ENCODE results near the gene CUL4B.

Gene CUL4B

DNA sequence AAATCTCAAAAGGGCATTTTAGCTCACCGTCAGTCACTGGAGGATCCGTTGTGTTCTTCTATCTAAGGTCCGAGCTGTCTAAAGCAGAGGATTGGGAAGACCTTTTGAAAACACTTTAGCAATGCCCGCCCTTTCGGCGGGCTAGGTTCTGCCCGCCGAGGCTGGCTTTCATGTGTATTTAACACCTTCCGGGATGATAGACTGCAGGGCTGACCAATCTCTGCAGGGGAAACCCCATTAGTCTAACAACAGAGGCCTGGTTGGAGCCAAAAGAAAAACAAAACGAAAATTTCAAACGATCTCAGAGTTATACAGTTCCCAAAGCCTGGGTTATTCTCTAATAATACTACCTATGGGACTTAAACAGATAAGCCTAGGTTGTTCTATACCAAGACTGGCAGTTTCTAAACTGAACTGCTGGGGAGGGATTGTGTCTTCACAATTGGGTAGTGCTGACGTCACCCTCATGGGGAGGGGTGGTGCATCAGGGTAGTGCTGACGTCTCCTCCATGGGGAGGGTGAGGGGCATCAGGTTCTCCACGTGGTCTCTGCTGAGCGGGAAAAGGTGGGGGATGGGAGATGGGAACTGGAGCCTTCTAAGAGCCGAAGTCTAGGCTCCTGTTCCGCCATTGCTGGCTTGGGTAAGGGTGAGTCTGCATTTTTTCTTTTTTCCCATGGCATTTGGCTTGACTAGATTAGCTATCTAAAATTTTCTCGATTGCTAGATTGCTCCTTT is 14.8 kb upstream of the CUL4B start:
- TF ChIP-seq SIN3A (IDR thresholded peaks at IDR 0.05; ENCODE audit: borderline replicate concordance, insufficient read depth, low read length), result no peak
- no peak for TF ChIP-seq FOXP2 (optimal IDR thresholded peaks at IDR 0.05; ENCODE audit: borderline replicate concordance, extremely low read depth, extremely low read length, insufficient read depth)
- TF ChIP-seq, protein P1, sequence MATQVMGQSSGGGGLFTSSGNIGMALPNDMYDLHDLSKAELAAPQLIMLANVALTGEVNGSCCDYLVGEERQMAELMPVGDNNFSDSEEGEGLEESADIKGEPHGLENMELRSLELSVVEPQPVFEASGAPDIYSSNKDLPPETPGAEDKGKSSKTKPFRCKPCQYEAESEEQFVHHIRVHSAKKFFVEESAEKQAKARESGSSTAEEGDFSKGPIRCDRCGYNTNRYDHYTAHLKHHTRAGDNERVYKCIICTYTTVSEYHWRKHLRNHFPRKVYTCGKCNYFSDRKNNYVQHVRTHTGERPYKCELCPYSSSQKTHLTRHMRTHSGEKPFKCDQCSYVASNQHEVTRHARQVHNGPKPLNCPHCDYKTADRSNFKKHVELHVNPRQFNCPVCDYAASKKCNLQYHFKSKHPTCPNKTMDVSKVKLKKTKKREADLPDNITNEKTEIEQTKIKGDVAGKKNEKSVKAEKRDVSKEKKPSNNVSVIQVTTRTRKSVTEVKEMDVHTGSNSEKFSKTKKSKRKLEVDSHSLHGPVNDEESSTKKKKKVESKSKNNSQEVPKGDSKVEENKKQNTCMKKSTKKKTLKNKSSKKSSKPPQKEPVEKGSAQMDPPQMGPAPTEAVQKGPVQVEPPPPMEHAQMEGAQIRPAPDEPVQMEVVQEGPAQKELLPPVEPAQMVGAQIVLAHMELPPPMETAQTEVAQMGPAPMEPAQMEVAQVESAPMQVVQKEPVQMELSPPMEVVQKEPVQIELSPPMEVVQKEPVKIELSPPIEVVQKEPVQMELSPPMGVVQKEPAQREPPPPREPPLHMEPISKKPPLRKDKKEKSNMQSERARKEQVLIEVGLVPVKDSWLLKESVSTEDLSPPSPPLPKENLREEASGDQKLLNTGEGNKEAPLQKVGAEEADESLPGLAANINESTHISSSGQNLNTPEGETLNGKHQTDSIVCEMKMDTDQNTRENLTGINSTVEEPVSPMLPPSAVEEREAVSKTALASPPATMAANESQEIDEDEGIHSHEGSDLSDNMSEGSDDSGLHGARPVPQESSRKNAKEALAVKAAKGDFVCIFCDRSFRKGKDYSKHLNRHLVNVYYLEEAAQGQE (IDR thresholded peaks at IDR 0.05; ENCODE audit: insufficient read depth in 1 of 2, low read depth in 2 of 2, low read length in 2 of 2), result no peak
- TF ChIP-seq POLR2AphosphoS5 (IDR thresholded peaks at IDR 0.05; ENCODE audit: low read depth, low read length), result no peak
- no peak for TF ChIP-seq TAF1 (IDR thresholded peaks at IDR 0.05; ENCODE audit: borderline replicate concordance, insufficient read depth, low read length)

DNA sequence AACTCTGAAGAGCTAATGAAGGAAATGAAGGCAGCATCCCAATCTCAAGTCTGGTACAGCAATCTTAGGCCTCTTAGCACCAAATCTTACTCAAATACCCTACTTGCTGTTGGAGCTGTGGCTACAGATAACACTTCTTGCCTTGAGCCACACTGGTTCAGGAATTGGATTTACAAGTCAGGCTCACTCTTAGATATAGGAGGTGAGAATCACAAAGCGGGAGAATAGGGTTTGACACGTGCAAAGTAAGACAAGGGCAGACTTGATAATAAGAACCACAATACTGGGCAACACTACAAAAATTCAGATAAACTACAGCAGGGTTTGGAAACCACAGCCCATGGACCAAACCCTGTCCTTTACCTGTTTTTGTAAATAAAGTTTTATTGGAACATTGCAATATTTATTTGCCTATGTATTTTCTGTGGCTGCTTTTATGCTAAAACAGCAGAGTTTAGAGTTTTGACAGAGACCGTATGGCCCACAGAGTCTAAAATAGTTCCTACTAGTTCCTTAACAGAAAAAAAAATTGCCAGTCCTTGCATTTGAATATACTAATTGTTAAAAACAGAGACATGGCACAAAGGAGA is 9.3 kb upstream of the CUL4B start:
- TF ChIP-seq TAF1 (IDR thresholded peaks at IDR 0.05; ENCODE audit: borderline replicate concordance, insufficient read depth, low read length) (no peak), FOXP2 (optimal IDR thresholded peaks at IDR 0.05; ENCODE audit: borderline replicate concordance, extremely low read depth, extremely low read length, insufficient read depth) (no peak), POLR2AphosphoS5 (IDR thresholded peaks at IDR 0.05; ENCODE audit: low read depth, low read length) (no peak), SIN3A (IDR thresholded peaks at IDR 0.05; ENCODE audit: borderline replicate concordance, insufficient read depth, low read length) (no peak)
- TF ChIP-seq, protein P1 (IDR thresholded peaks at IDR 0.05; ENCODE audit: insufficient read depth in 1 of 2, low read depth in 2 of 2, low read length in 2 of 2), result no peak

DNA sequence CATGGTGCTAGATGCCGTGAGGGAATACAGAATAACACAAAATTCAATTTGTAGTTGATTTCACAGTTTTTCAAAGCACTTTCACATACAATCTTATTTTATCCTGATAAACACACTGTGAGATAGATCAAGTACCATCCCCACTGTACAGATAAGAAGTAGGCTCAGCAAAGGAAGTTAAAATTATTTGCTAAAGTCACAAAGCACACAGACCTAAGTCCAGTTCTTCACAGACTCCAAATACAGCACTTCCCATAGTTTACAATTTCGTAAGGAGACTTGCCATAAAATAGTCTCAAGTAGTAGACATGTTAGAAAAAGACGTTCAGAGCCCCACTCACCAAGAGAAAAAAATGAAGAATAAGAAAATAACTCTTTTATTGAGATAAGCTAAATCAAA is 7.8 kb upstream of the CUL4B start:
- TF ChIP-seq SIN3A (IDR thresholded peaks at IDR 0.05; ENCODE audit: borderline replicate concordance, insufficient read depth, low read length), result no peak
- TF ChIP-seq, protein P1 (IDR thresholded peaks at IDR 0.05; ENCODE audit: insufficient read depth in 1 of 2, low read depth in 2 of 2, low read length in 2 of 2), result no peak
- no peak for TF ChIP-seq POLR2AphosphoS5 (IDR thresholded peaks at IDR 0.05; ENCODE audit: low read depth, low read length)
- no peak for TF ChIP-seq TAF1 (IDR thresholded peaks at IDR 0.05; ENCODE audit: borderline replicate concordance, insufficient read depth, low read length)
- TF ChIP-seq FOXP2 (optimal IDR thresholded peaks at IDR 0.05; ENCODE audit: borderline replicate concordance, extremely low read depth, extremely low read length, insufficient read depth), result no peak

DNA sequence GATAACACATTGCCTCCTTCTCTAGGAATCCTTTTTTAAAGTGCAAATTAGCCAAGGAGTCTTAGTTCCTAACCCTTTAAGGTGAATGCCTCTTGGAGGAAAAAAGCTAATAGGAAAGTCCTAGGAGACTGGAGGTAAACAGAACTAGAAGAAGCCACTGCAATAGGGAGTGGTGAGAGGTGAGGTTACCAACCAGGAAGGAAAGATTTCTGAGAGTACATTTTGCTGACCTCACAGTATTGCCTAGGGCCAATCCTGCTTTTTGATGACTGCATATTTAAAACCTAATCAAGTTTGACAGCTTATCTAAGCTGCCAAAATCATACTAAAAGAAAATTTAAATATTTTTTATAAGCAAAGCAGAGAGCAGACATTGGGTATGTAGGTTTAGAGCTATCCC is 7.3 kb upstream of the CUL4B start:
- TF ChIP-seq SIN3A (IDR thresholded peaks at IDR 0.05; ENCODE audit: borderline replicate concordance, insufficient read depth, low read length) (no peak), POLR2AphosphoS5 (IDR thresholded peaks at IDR 0.05; ENCODE audit: low read depth, low read length) (no peak), FOXP2 (optimal IDR thresholded peaks at IDR 0.05; ENCODE audit: borderline replicate concordance, extremely low read depth, extremely low read length, insufficient read depth) (no peak), TAF1 (IDR thresholded peaks at IDR 0.05; ENCODE audit: borderline replicate concordance, insufficient read depth, low read length) (no peak)
- TF ChIP-seq, protein P1 (IDR thresholded peaks at IDR 0.05; ENCODE audit: insufficient read depth in 1 of 2, low read depth in 2 of 2, low read length in 2 of 2), result no peak

All from PFSK-1 (cell line).